SK-N-SH (cell line): ENCODE measurements around the gene SLC6A2. TPM values are rescaled to one million over a fixed set of nuclear protein-coding genes. Genes with fewer than 3 reads are reported as not detected.
A peak's percentile ranks its signal among the peaks of the same experiment; 100 is the strongest.

ENCODE experiments used
- CTCF ChIA-PET: fragments of 300-600, 350-600 bp; formaldehyde crosslinking; extraction: SDS; loops from one replicate; lab custom pipeline; 2021; lab: Yijun Ruan, JAX
- POLR2A ChIA-PET: fragments of 350-600 bp; sonication (Branson Sonifier 250); formaldehyde crosslinking; extraction: SDS; loops from one replicate; lab custom pipeline; 2020; ENCODE audit warnings: antibody characterized with exemption, inconsistent platforms; lab: Yijun Ruan, JAX
- DNase-seq: peaks from one replicate; pipeline ENCODE4 v3.0.0; 2012
- H2AFZ ChIP-seq: fragments of 200-600 bp; sonication (generic); 2 replicates; pipeline ENCODE4 v1.8.1; 2016; ENCODE audit warnings: antibody characterized with exemption, mild to moderate bottlenecking, low read depth
- H3F3A ChIP-seq: fragments of 200-600 bp; sonication (generic); replicated peaks from 2 replicates; pipeline ENCODE3; 2016; ENCODE audit warnings: antibody characterized with exemption, mild to moderate bottlenecking; ENCODE audit not compliant: insufficient read depth
- H3K27ac ChIP-seq, 2 experiments: fragments of 200-500 bp in 1 of 2; fragments of 200-600 bp in 1 of 2; sonication (Bioruptor generic) in 1 of 2; sonication (generic), shearing (Covaris generic) in 1 of 2; 2 replicates each; pipeline versions ENCODE4 v1.5.1 to v1.6.1; 2014 to 2016; ENCODE audit warnings: low read depth in 2 of 2, inconsistent platforms in 1 of 2, low read length in 1 of 2, mild to moderate bottlenecking in 1 of 2, mixed read lengths in 1 of 2
- H3K27me3 ChIP-seq: fragments of 200-600 bp; sonication (generic), shearing (Covaris generic); 2 replicates; pipeline ENCODE4 v1.6.1; 2016; ENCODE audit warnings: mixed run types; ENCODE audit not compliant: insufficient read depth
- H3K36me3 ChIP-seq, 2 experiments: fragments of 200-500 bp in 1 of 2; fragments of 200-600 bp in 1 of 2; sonication (Bioruptor generic) in 1 of 2; sonication (generic) in 1 of 2; replicated peaks in 1 of 2; 2 replicates each; pipeline versions ENCODE3 to v1.5.1; 2014 to 2016; ENCODE audit warnings: low read length in 1 of 2, mild to moderate bottlenecking in 1 of 2; ENCODE audit not compliant: insufficient read depth in 2 of 2, control insufficient read depth in 1 of 2
- H3K4me1 ChIP-seq, 2 experiments: fragments of 200-500 bp in 1 of 2; fragments of 200-600 bp in 1 of 2; sonication (Bioruptor generic) in 1 of 2; sonication (generic), shearing (Covaris generic) in 1 of 2; 2 replicates each; pipeline versions ENCODE4 v1.5.1 to v1.6.1; 2014 to 2016; ENCODE audit warnings: low read depth in 1 of 2, low read length in 1 of 2, mixed run types in 1 of 2; ENCODE audit not compliant: insufficient read depth in 2 of 2, control insufficient read depth in 1 of 2
- H3K4me2 ChIP-seq: fragments of 200-600 bp; sonication (generic), shearing (Covaris generic); 2 replicates; pipeline ENCODE4 v1.6.1; 2017; ENCODE audit warnings: mixed run types
- H3K4me3 ChIP-seq, 2 experiments: fragments of 200-500 bp in 1 of 2; fragments of 200-600 bp in 1 of 2; sonication (Bioruptor generic) in 1 of 2; sonication (generic), shearing (Covaris generic) in 1 of 2; 2 replicates each; pipeline versions ENCODE4 v1.5.1 to v1.8.1; 2014 to 2016; ENCODE audit warnings: low read depth in 2 of 2, inconsistent platforms in 1 of 2, low read length in 1 of 2, mild to moderate bottlenecking in 1 of 2, mixed read lengths in 1 of 2, moderate library complexity in 1 of 2
- H3K79me2 ChIP-seq: fragments of 200-600 bp; sonication (generic); 2 replicates; pipeline ENCODE4 v1.8.1; 2017; ENCODE audit warnings: mild to moderate bottlenecking; ENCODE audit not compliant: insufficient read depth
- H3K9ac ChIP-seq: fragments of 200-600 bp; sonication (generic); 2 replicates; pipeline ENCODE4 v1.6.1; 2017; ENCODE audit warnings: mixed run types
- H3K9me2 ChIP-seq: fragments of 200-600 bp; sonication (generic); 2 replicates; pipeline ENCODE4 v1.6.1; 2017; ENCODE audit warnings: mixed run types
- H3K9me3 ChIP-seq: fragments of 200-600 bp; sonication (generic); 2 replicates; pipeline ENCODE4 v1.6.1; 2017; ENCODE audit warnings: mixed run types, mild to moderate bottlenecking, moderate library complexity
- H4K20me1 ChIP-seq: fragments of 200-600 bp; sonication (generic); 2 replicates; pipeline ENCODE4 v1.6.1; 2017; ENCODE audit warnings: mild to moderate bottlenecking, mixed run types; ENCODE audit not compliant: insufficient read depth
- CHD2 ChIP-seq: fragments of 150-350 bp; IDR thresholded peaks from 2 replicates; pipeline ENCODE4 v1.6.1; 2018; ENCODE audit warnings: low read length; ENCODE audit not compliant: partially characterized antibody
- ELF1 ChIP-seq: IDR thresholded peaks from 2 replicates; pipeline ENCODE4 v1.4.0; 2012
- EP300 ChIP-seq, 2 experiments: IDR thresholded peaks; 2 replicates each; pipeline versions ENCODE4 v1.4.0 to v1.6.1; 2012; ENCODE audit warnings: borderline replicate concordance in 1 of 2, low read depth in 1 of 2, low read length in 1 of 2
- FOSL2 ChIP-seq: IDR thresholded peaks from 2 replicates; pipeline ENCODE4 v1.4.0; 2012; ENCODE audit warnings: low read depth, mild to moderate bottlenecking, moderate library complexity, borderline replicate concordance
- FOXJ3 ChIP-seq: sonication (generic); formaldehyde crosslinking; IDR thresholded peaks from 2 replicates; pipeline ENCODE4 v1.5.1; 2020; ENCODE audit warnings: mild to moderate bottlenecking, missing genetic modification reagents
- FOXM1 ChIP-seq: IDR thresholded peaks from 2 replicates; pipeline ENCODE4 v1.4.0; 2012; ENCODE audit warnings: low read depth, mild to moderate bottlenecking
- GABPA ChIP-seq: IDR thresholded peaks from 2 replicates; pipeline ENCODE4 v1.4.0; 2012; ENCODE audit warnings: low read depth, mild to moderate bottlenecking
- JUND ChIP-seq: IDR thresholded peaks from 2 replicates; pipeline ENCODE4 v1.4.0; 2012
- MEF2A ChIP-seq: IDR thresholded peaks from 2 replicates; pipeline ENCODE4 v1.4.0; 2012; ENCODE audit warnings: low read depth, borderline replicate concordance
- MXI1 ChIP-seq: IDR thresholded peaks from 2 replicates; pipeline ENCODE4 v1.6.1; 2012; ENCODE audit warnings: mild to moderate bottlenecking, low read depth, low read length, improper control_type of control experiment
- NFIC ChIP-seq: IDR thresholded peaks from 2 replicates; pipeline ENCODE4 v1.4.0; 2012; ENCODE audit warnings: borderline replicate concordance
- RAD21 ChIP-seq: IDR thresholded peaks from 2 replicates; pipeline ENCODE4 v1.6.1; 2012; ENCODE audit warnings: mild to moderate bottlenecking, low read length
- RCOR1 ChIP-seq: fragments of 150-350 bp; IDR thresholded peaks from 2 replicates; pipeline ENCODE4 v1.6.1; 2017; ENCODE audit warnings: antibody characterized with exemption, low read length
- RFX5 ChIP-seq: IDR thresholded peaks from 2 replicates; pipeline ENCODE4 v1.6.1; 2012; ENCODE audit warnings: mild to moderate bottlenecking, improper control_type of control experiment, low read length
- SIN3A ChIP-seq: IDR thresholded peaks from 2 replicates; pipeline ENCODE4 v1.6.1; 2012; ENCODE audit warnings: low read depth, mild to moderate bottlenecking, low read length, moderate library complexity, borderline replicate concordance
- TAF1 ChIP-seq: IDR thresholded peaks from 2 replicates; pipeline ENCODE4 v1.6.1; 2012; ENCODE audit warnings: low read depth, mild to moderate bottlenecking, low read length, moderate library complexity, borderline replicate concordance
- TCF12 ChIP-seq: IDR thresholded peaks from 2 replicates; pipeline ENCODE4 v1.4.0; 2012
- TEAD4 ChIP-seq: IDR thresholded peaks from 2 replicates; pipeline ENCODE4 v1.4.0; 2012; ENCODE audit warnings: mild to moderate bottlenecking, borderline replicate concordance; ENCODE audit not compliant: insufficient read depth
- WGBS: methylation state at CpG from one replicate; pipeline ENCODE4 v1.1.6; 2017; ENCODE audit warnings: low lambda C conversion rate; 5-methylcytosine and 5-hydroxymethylcytosine counted together
- polyA plus RNA-seq, 3 experiments: library from polyadenylated mRNA; depleted of rRNA; stranded (reverse); fragments of >200 nt; gene quantifications; 2 replicates each; pipeline ENCODE4 v1.2.3, GENCODE V29; 2012
- TF ChIP-seq, protein P1 (sequence below): fragments of 150-350 bp; IDR thresholded peaks from 2 replicates; pipeline ENCODE4 v1.6.1; 2016; ENCODE audit warnings: mild to moderate bottlenecking, low read depth, low read length
- TF ChIP-seq, protein P2 (sequence below): IDR thresholded peaks from 2 replicates; pipeline ENCODE4 v1.4.0; 2012; ENCODE audit warnings: low read depth, borderline replicate concordance
- TF ChIP-seq, protein P3 (sequence below): IDR thresholded peaks from 2 replicates; pipeline ENCODE4 v1.4.0; 2012; ENCODE audit warnings: low read depth
- TF ChIP-seq, protein P4 (sequence below): fragments of 150-350 bp; IDR thresholded peaks from 2 replicates; pipeline ENCODE4 v1.6.1; 2017; ENCODE audit warnings: antibody characterized with exemption, low read length, low read depth, borderline replicate concordance

Gene SLC6A2
- polyA plus RNA-seq, 1 of the 3 experiments (the other 2 are of a cell fraction): 3.3 TPM

DNA sequence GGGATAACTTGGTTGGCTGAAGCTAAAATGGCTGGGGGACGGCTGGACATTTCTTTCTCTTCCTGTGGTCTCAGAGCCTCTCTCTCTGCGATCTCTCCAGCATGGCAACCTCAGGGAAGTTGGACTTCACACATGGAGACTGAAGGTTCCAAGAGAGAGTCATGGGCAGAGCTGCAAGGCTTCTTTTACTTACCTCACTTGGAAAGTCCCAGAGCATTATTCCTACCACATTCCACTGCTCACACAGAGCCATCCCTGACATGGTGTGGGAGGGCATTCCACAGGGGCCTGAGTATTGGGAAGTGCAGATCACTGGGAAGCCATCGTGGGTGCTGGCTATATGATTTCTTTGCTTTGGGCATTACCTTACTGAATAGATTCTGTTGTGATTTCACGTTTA, 9.8 kb upstream of the SLC6A2 start:
- ChIA-PET POLR2A (no interaction called here), CTCF (interaction anchor here (1.2 to 3.9 kb wide), 5 partner anchors 10 to 196 kb away, joined by 3 to 16 read pairs (median 4); partner anchors contain the start of gene SLC6A2)
- H3K79me2 ChIP-seq: no peaks in the 10 kb centered on the region
- H3K36me3 ChIP-seq: no peaks in the 10 kb centered on the region
- peaks cover 6% of the 10 kb centered on the region; the same call in 1 of the 2 replicates for H3K27me3 ChIP-seq
- H3K9me3 ChIP-seq: no peaks in the 10 kb centered on the region
- DNase-seq: no peak
- H3K4me2 ChIP-seq: no peak overlapping the region
- no peaks in the 10 kb centered on the region for H3F3A ChIP-seq
- peak overlapping the region in 1 of 2 experiments; percentile 22; a peak in 1 of 4 replicates for H3K27ac ChIP-seq
- no peak overlapping the region for H3K4me3 ChIP-seq
- WGBS: 21% methylated on average over 4 of the region's 4 CpGs
- no peak overlapping the region for H3K9ac ChIP-seq
- H3K9me2 ChIP-seq: no peaks in the 10 kb centered on the region
- peaks cover 0 to 44% of the 10 kb centered on the region in 2 experiments; a peak in 2 of 4 replicates for H3K4me1 ChIP-seq
- no peak overlapping the region for H2AFZ ChIP-seq
- TF ChIP-seq, protein P1, sequence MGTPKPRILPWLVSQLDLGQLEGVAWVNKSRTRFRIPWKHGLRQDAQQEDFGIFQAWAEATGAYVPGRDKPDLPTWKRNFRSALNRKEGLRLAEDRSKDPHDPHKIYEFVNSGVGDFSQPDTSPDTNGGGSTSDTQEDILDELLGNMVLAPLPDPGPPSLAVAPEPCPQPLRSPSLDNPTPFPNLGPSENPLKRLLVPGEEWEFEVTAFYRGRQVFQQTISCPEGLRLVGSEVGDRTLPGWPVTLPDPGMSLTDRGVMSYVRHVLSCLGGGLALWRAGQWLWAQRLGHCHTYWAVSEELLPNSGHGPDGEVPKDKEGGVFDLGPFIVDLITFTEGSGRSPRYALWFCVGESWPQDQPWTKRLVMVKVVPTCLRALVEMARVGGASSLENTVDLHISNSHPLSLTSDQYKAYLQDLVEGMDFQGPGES: no peak
- TF ChIP-seq MXI1: no peak
- no peak for TF ChIP-seq FOSL2
- TF ChIP-seq ELF1: no peak
- no peak for TF ChIP-seq TEAD4
- no peak for TF ChIP-seq CHD2
- no peak for TF ChIP-seq SIN3A
- TF ChIP-seq, protein P2, sequence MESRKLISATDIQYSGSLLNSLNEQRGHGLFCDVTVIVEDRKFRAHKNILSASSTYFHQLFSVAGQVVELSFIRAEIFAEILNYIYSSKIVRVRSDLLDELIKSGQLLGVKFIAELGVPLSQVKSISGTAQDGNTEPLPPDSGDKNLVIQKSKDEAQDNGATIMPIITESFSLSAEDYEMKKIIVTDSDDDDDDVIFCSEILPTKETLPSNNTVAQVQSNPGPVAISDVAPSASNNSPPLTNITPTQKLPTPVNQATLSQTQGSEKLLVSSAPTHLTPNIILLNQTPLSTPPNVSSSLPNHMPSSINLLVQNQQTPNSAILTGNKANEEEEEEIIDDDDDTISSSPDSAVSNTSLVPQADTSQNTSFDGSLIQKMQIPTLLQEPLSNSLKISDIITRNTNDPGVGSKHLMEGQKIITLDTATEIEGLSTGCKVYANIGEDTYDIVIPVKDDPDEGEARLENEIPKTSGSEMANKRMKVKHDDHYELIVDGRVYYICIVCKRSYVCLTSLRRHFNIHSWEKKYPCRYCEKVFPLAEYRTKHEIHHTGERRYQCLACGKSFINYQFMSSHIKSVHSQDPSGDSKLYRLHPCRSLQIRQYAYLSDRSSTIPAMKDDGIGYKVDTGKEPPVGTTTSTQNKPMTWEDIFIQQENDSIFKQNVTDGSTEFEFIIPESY: no peak
- TF ChIP-seq GABPA: no peak
- no peak for TF ChIP-seq FOXM1
- TF ChIP-seq RCOR1: no peak
- H4K20me1 ChIP-seq: no peaks in the 10 kb centered on the region

DNA sequence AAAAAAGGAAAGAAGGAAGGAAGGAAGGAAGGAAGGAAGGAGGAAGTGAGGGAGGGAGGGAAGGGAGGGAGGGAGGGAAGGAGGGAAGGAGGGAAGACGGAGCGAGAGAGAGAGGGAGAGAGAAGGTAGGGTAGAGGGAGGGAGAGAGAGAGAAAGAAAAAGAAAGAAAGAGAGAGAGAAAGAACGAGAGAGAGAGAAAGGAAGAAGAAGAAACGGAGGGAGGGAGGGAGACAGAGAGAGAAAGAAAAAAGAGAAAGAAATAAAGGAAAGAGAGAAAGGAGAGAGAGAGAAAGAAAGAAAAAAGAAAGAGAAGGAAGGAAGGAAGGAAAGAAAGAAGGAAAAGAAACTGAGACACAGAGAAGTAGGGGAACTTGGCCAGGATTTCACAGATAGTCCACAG, 8.4 kb upstream of the SLC6A2 start:
- Histone ChIP-seq H3K79me2 (no peaks in the 10 kb centered on the region), H3K27me3 (peaks cover 6% of the 10 kb centered on the region; the same call in 1 of the 2 replicates), H3K4me2 (no peak overlapping the region), H3K9me2 (no peaks in the 10 kb centered on the region), H3K4me1 (peaks cover 0 to 41% of the 10 kb centered on the region in 2 experiments; a peak in 2 of 4 replicates), H3K4me3 (no peak overlapping the region), H2AFZ (no peak overlapping the region), H3K9me3 (no peaks in the 10 kb centered on the region), H3F3A (no peaks in the 10 kb centered on the region), H4K20me1 (no peaks in the 10 kb centered on the region), H3K36me3 (no peaks in the 10 kb centered on the region), H3K9ac (no peak overlapping the region), H3K27ac (peak overlapping the region in 1 of 2 experiments; percentile 75; a peak in 2 of 4 replicates)
- WGBS: 45% methylated on average over 4 of the region's 4 CpGs
- no peak for DNase-seq
- POLR2A ChIA-PET: no interaction called here
- CTCF ChIA-PET: interaction anchor here (1.3 to 3.9 kb wide), 4 partner anchors 21 to 182 kb away, joined by 3 to 16 read pairs (median 5); no protein-coding TSS in a partner anchor
- TF ChIP-seq EP300 (IDR thresholded peaks at IDR 0.05; ENCODE audit: borderline replicate concordance in 1 of 2, low read depth in 1 of 2, low read length in 1 of 2) (no peak), ELF1 (no peak), FOXJ3 (CRISPR knock-in tag) (no peak), TAF1 (no peak), NFIC (no peak), MXI1 (no peak), JUND (no peak), RAD21 (no peak), TCF12 (no peak), MEF2A (no peak), RFX5 (no peak)
- TF ChIP-seq, protein P3, sequence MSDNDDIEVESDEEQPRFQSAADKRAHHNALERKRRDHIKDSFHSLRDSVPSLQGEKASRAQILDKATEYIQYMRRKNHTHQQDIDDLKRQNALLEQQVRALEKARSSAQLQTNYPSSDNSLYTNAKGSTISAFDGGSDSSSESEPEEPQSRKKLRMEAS: no peak
- TF ChIP-seq, protein P4, sequence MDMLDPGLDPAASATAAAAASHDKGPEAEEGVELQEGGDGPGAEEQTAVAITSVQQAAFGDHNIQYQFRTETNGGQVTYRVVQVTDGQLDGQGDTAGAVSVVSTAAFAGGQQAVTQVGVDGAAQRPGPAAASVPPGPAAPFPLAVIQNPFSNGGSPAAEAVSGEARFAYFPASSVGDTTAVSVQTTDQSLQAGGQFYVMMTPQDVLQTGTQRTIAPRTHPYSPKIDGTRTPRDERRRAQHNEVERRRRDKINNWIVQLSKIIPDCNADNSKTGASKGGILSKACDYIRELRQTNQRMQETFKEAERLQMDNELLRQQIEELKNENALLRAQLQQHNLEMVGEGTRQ: no peak
- TF ChIP-seq, protein P2: no peak
